ENCODE data around the gene GABRG3.

DNA sequence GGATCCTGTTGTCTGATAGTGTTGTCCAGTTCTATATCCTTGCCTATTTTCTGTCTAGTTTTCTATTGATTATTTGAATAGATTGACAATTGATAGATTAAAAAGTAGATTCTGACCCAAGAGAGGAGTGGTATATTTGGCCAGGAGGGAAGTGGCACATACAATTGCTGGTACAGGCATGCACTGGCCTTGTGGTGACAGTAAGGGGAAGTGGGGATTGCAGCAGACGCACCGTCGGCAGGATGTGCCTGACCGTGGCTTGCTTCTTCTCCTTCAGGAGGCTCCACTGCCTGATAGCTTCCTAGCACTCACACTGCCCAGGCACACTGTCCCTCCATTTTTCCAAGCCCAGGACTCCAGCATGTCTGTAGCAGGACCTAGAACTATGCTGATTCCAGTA, 10.5 kb downstream of the GABRG3 start:
- TF ChIP-seq, protein P1, sequence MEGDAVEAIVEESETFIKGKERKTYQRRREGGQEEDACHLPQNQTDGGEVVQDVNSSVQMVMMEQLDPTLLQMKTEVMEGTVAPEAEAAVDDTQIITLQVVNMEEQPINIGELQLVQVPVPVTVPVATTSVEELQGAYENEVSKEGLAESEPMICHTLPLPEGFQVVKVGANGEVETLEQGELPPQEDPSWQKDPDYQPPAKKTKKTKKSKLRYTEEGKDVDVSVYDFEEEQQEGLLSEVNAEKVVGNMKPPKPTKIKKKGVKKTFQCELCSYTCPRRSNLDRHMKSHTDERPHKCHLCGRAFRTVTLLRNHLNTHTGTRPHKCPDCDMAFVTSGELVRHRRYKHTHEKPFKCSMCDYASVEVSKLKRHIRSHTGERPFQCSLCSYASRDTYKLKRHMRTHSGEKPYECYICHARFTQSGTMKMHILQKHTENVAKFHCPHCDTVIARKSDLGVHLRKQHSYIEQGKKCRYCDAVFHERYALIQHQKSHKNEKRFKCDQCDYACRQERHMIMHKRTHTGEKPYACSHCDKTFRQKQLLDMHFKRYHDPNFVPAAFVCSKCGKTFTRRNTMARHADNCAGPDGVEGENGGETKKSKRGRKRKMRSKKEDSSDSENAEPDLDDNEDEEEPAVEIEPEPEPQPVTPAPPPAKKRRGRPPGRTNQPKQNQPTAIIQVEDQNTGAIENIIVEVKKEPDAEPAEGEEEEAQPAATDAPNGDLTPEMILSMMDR (IDR thresholded peaks at IDR 0.05; ENCODE audit: poor library complexity) = no peak
- TF ChIP-seq EZH2 (IDR thresholded peaks at IDR 0.05; ENCODE audit: borderline replicate concordance) = no peak
